Measurements from ENCODE around the gene HSD17B8. TPM values are rescaled to one million over a fixed set of nuclear protein-coding genes. Genes with fewer than 3 reads are reported as not detected.

Gene HSD17B8
- total RNA-seq, 4 donors from 2014 or later: 39.3 to 49.5 (median 41.8) TPM

GRCh38 chr6:33169291-33170175, 34.9 kb upstream of the HSD17B8 start:
- no peak for TF ChIP-seq CTCF (IDR thresholded peaks at IDR 0.05)
- TF ChIP-seq POLR2A (IDR thresholded peaks at IDR 0.05): no peak
- H3K4me3 ChIP-seq (ENCODE audit: low read depth, poor library complexity, severe bottlenecking): no peak overlapping the region
- intact Hi-C loops (cut with DNase I; ENCODE audit: low total_unique reads): no loop called here
- no peak for DNase-seq (ENCODE audit: low spot score in 2 of 2)
- 93% methylated on average over 10 of the region's 10 CpGs for WGBS, 2 donors

GRCh38 chr6:33170176-33171015, 34.1 kb upstream of the HSD17B8 start:
- DNase-seq (ENCODE audit: low spot score in 2 of 2): no peak
- TF ChIP-seq CTCF (IDR thresholded peaks at IDR 0.05) (no peak), POLR2A (IDR thresholded peaks at IDR 0.05) (no peak)
- WGBS, 2 donors: 81 to 93% methylated on average over 9 of the region's 9 CpGs
- no peak overlapping the region for H3K4me3 ChIP-seq (ENCODE audit: low read depth, poor library complexity, severe bottlenecking)
- intact Hi-C loops (cut with DNase I; ENCODE audit: low total_unique reads): no loop called here

- intact Hi-C loops (cut with DNase I; ENCODE audit: low total_unique reads): no loop called here
- TF ChIP-seq CTCF (IDR thresholded peaks at IDR 0.05): no peak
- H3K4me3 ChIP-seq (ENCODE audit: low read depth, poor library complexity, severe bottlenecking): no peak overlapping the region
- DNase-seq (ENCODE audit: low spot score in 2 of 2): no peak
- 81 to 89% methylated on average over 9 to 11 of the region's 11 CpGs for WGBS, 2 donors
Observed at GRCh38 chr6:33171016-33171879, 33.2 kb upstream of the HSD17B8 start.

GRCh38 chr6:33171880-33172687, 32.4 kb upstream of the HSD17B8 start:
- intact Hi-C loops (cut with DNase I; ENCODE audit: low total_unique reads): no loop called here
- H3K4me3 ChIP-seq (ENCODE audit: low read depth, poor library complexity, severe bottlenecking): no peak overlapping the region
- DNase-seq (ENCODE audit: low spot score in 2 of 2): no peak
- 65 to 69% methylated on average over 8 of the region's 8 CpGs for WGBS, 2 donors
- TF ChIP-seq POLR2A (IDR thresholded peaks at IDR 0.05) (no peak), CTCF (IDR thresholded peaks at IDR 0.05) (no peak)

All from lower leg skin (tissue), 4 donors.